ENCODE results near the gene GRIA3.

- TF ChIP-seq IRF1 (CRISPR knock-in tag; IDR thresholded peaks at IDR 0.05) (no peak), CTCF (IDR thresholded peaks at IDR 0.05) (no peak), SOX15 (CRISPR knock-in tag; IDR thresholded peaks at IDR 0.05) (no peak), CBFB (CRISPR knock-in tag; IDR thresholded peaks at IDR 0.05; ENCODE audit: low read depth) (no peak)
Observed at GRCh38 chrX:123263270-123263669, 79.2 kb downstream of the GRIA3 start.
